ENCODE measurements around the gene LYPD6B.

LYPD6B gene

GRCh38 chr2:149075853-149076252 is 37.4 kb downstream of the LYPD6B start:
- DNase-seq: peak; percentile 44

- DNase-seq: peak; percentile 64
Observed at GRCh38 chr2:149076863-149077412, 38.4 kb downstream of the LYPD6B start.

GRCh38 chr2:149077861-149078260 is 39.4 kb downstream of the LYPD6B start:
- DNase-seq: no peak

GRCh38 chr2:149080099-149080498 is 41.6 kb downstream of the LYPD6B start:
- no peak for DNase-seq

- DNase-seq: no peak
Observed at GRCh38 chr2:149080971-149081370, 42.5 kb downstream of the LYPD6B start.

- peak; percentile 46 for DNase-seq
Observed at GRCh38 chr2:149082079-149082478, 43.6 kb downstream of the LYPD6B start.

GRCh38 chr2:149082735-149083134 is 44.2 kb downstream of the LYPD6B start:
- DNase-seq: peak; percentile 46

GRCh38 chr2:149084924-149085795 is 46.7 kb downstream of the LYPD6B start:
- DNase-seq: no peak

- no peak for DNase-seq
Observed at GRCh38 chr2:149087751-149088150, 49.3 kb downstream of the LYPD6B start.

GRCh38 chr2:149089068-149089467 is 50.6 kb downstream of the LYPD6B start:
- no peak for DNase-seq

- no peak for DNase-seq
Observed at GRCh38 chr2:149090706-149091105, 52.2 kb downstream of the LYPD6B start.

GRCh38 chr2:149093579-149093978 is 55.1 kb downstream of the LYPD6B start:
- no peak for DNase-seq

GRCh38 chr2:149094217-149095015 is 55.9 kb downstream of the LYPD6B start:
- no peak for DNase-seq

GRCh38 chr2:149098701-149099100 is 60.2 kb downstream of the LYPD6B start:
- no peak for DNase-seq

- DNase-seq: no peak
Observed at GRCh38 chr2:149099298-149099697, 60.8 kb downstream of the LYPD6B start.

GRCh38 chr2:149100739-149101699 is 62.5 kb downstream of the LYPD6B start:
- no peak for DNase-seq

- no peak for DNase-seq
Observed at GRCh38 chr2:149101818-149102217, 63.3 kb downstream of the LYPD6B start.

GRCh38 chr2:149103081-149103620 is 64.7 kb downstream of the LYPD6B start:
- no peak for DNase-seq

- DNase-seq: no peak
Observed at GRCh38 chr2:149104221-149104620, 65.7 kb downstream of the LYPD6B start.

- no peak for DNase-seq
Observed at GRCh38 chr2:149112068-149112467, 73.6 kb downstream of the LYPD6B start.

- no peak for DNase-seq
Observed at GRCh38 chr2:149112713-149113112, 74.2 kb downstream of the LYPD6B start.

GRCh38 chr2:149115781-149116180 is 77.3 kb downstream of the LYPD6B start:
- DNase-seq: no peak
